Activated CD8-positive, alpha-beta memory T cell treated with anti-CD3 and anti-CD28 coated beads for 36 hours (primary cell): Measurements from ENCODE around the gene NFASC. TPM values are rescaled to one million over a fixed set of nuclear protein-coding genes. Genes with fewer than 3 reads are reported as not detected.

Source experiments
- CTCF ChIA-PET: fragments of 350-600 bp; sonication (Branson Sonifier 250); formaldehyde crosslinking; loops from one replicate; lab custom pipeline; 2021; ENCODE audit warnings: antibody characterized with exemption; lab: Charles Lee
- POLR2A ChIA-PET: fragments of 350-600 bp; sonication (Branson Sonifier 250); formaldehyde crosslinking; loops from one replicate; lab custom pipeline; 2021; ENCODE audit warnings: antibody characterized with exemption; lab: Charles Lee
- total RNA-seq, 2 experiments: library from RNA; stranded (reverse); gene quantifications; one replicate each; pipeline ENCODE4 v1.2.3, GENCODE V29; 2021

NFASC gene
- total RNA-seq, 2 experiments from 2014 or later = 0.08 to 0.13 TPM

DNA sequence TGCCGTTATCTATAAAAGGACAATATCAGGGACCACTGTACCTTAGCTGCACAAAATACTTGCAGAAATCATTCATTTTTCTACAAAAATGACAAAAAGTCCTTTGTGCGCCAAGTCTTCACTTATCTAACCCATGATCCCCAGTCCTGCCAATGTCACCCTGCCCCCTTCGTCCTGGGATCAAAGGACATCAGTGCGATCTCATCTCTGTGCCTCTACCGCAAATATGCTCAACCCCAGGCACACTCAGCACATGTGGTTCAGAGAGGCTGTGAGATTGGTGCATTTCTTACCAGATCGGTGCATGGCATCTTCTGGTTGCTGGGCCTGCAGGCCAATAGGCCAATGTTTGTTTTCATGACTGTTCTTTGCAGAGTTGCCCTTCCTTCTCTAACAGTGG is 72.8 kb downstream of the NFASC start:
- CTCF ChIA-PET = no interaction called here
- POLR2A ChIA-PET = no interaction called here

DNA sequence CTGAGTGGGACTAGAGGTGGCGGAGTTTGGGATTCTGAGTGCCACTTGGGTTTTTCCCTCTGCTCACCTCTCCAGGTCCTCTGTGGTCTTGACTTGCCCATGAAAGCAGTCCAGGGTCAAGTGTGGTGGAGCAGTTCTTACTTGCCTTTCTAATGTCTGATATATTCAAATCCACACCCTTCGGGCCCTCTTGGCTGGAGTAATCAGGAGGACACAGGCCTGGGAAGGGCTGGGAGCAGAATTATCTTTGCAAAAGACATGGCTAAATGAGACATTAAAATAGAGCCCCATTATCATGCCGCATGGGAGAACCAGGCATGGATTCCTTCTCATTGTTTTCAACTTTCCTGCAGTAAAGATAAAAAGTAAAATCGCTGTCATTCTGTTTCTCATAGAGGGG is 74.0 kb downstream of the NFASC start:
- CTCF ChIA-PET = no interaction called here
- POLR2A ChIA-PET = no interaction called here

DNA sequence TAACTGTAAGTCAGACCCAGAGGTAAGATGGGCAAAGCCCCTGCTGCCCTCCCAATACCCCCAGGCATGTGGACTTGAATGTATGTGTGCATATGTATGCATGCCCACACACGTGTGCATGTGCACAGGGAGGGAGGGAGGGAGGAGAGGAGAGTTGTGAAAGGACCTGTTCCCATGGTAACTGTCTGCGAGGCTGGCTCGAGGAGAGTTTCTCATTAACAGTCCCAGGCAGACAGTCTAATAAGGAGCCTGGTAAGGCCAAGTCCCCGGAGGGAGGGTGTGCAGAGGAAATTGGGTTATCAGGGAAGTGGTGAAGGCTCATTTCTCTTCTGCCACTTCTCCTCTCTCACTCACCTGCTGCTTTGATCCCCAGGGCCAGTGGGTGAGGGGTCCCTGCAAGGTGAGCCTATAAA is 74.9 kb downstream of the NFASC start:
- ChIA-PET CTCF (no interaction called here), POLR2A (no interaction called here)

DNA sequence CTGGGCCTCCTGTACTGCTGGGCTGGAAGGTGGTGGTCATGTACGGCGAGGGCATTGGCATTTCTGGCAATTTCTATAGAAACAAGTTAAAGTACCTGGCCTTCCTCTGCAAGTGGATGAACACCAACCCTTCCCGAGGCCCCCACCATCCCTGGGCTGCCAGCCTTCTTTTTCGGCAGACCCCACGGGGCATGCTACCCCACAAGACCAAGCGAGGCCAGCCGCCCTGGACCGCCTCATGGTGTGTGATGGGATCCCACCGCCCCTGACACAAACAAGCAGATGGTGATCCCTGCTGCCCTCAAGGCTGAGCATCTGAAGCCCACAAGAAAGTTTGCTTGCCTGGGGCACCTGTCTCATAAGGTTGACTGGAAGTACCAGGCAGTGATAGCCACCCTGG is 76.0 kb downstream of the NFASC start:
- ChIA-PET POLR2A (no interaction called here), CTCF (no interaction called here)

DNA sequence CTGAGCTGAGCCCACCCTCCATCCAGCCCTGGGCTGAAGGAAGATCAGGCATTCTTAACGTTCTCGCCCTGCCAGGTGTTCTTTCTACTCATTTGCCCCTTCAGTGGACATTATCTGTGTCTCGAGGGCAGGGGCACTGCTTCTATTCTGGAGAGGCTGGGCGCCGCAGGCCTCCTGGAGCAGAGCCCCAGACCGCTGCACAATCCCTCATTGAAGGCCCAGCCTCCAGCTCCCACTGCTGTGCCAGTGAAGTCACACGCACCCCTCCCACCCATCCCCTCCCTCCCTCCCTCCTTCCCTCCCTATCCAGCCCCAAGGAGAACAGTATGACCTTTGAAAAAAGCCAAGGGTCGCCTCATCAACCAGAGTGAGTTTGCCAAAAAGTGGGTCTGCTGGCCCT is 76.7 kb downstream of the NFASC start:
- ChIA-PET CTCF (no interaction called here), POLR2A (no interaction called here)

DNA sequence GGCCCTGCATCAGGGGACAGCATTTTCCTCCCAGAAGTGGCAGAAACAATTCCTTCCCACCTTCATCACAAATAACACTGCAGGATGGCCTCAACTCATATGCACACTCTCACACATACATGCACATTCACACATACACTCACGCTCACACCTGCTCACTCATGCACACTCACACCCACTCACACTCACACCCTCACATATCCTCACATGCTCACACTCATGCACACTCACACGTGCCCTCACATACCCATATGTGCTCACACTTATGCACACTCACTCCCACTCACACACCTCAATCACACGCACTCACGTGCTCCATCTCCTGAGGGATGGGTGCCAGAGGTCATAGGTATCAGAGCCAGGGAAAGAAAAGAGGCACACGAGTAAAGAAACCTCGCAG is 77.1 kb downstream of the NFASC start:
- POLR2A ChIA-PET = no interaction called here

DNA sequence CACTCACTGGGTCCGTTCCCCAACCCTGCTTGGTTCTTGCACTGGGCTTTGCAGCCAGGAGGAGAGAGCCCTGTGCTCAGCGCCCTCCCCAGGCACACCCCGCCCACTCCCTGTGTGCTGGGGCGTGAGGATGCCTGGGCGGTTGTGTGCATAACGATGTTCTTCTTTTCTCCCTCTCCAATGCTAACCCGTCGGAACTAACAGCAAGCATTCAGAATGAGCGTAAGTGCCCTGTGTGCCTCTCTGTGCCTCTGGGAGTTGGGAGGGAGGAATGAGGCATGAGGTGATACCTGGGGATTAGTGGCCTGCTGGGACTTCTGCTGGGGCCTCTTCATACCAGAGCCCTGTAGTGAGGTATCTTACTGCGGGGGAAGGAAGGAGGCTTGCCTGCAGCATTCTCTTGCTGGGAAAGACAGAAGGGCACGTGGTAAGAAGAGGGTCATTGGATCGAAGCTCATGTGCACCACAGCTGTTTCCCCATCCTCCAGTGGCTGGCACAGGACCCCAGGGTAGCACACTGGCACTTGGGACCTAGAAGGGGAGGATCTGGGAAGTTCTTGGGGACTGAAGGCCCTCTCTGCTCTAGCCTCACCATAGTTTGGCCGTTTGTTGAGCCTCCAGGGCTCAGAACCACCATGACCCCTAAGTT is 79.8 kb downstream of the NFASC start:
- ChIA-PET CTCF (interaction anchor here (1.2 kb wide), 1 partner anchor 143 kb away, joined by 4 read pairs; no protein-coding TSS in a partner anchor), POLR2A (no interaction called here)

More for the DNA sequence above, 77.1 kb downstream of the NFASC start:
- CTCF ChIA-PET = no interaction called here

DNA sequence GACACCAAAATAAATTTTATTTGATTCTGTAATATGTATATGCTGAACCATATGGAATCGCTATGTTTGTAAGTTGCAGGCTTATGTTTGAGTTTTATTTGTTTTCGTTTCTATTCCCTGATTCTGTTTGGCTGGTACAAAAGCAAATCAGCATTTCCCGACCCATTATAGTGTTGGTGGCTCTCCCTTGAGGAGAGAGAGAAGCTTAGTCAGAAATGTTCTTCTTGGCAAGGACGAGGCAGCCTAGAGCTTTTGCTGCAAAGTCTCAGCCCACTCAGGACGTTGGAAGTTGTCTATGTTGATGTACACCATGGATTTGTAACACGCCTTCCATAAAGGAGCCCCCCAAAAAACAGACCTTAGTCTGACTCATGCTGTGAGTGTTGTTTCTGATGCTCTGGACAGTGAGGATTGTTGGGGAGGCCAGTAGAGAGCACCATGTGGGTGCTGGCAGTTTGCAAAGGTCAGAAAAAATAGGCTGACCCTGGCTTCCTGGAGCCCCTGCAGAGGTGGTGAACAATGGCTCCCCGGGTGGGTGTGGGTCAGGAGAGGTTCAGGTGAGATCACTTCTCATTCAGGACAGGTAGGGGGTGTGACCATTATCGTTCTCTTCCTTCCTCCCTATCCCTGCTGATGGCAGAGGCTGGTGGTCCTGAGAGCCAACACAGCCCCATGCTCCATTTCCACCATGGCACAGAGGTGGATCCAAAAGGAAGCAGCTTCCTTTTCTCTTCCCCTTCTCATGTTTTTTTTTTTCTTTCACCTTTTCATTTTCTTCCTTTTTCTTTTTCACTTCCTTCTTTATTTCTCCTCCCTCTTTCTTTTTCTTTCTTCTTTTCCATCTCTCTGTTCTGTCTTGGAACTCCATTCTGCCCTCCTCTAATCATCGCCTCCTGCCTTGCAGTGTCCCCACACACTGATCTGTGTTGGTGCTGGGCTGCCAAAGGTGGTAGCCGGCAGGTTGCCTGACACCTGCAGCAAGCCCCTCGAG is 88.0 kb downstream of the NFASC start:
- ChIA-PET POLR2A (no interaction called here), CTCF (no interaction called here)

DNA sequence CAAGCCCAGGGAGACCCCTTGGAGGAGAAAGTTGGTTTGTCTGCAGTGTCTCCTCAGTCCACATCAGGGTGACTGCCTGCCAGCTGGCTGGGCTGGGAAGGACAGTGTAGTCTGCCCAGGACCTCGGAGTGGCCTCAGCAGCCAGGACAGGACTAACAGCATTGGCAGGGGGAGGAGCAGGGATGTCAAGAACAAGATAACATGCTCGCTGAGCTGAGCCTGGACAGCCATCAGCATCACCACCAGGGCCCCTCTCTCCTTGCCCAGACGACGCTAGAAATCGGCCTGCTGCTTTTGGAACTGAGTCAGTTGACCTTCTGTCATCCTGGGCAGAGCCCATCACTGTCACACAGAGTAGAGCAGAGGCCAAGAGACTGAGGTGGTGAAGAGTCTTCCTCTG is 88.7 kb downstream of the NFASC start:
- ChIA-PET POLR2A (no interaction called here), CTCF (no interaction called here)

DNA sequence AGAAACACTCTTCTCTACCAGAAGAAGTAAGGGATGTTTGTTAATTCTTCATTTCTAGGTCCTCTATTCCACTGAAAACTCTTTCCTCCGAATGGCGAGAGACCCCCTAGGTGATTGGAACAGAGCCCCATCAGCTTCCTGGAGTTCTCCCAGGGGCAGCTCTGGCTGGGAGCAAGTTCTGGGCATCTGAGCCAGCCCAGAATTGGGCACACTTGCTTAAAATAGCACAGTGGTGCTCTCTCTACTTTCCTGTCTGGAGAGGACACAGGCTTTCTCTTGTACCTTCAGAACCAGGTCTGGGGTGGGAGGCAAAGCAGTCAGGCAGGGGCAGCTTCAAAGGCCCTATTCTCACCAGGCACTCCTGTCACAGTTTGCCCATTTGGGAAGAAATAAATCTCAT is 89.2 kb downstream of the NFASC start:
- CTCF ChIA-PET = no interaction called here

DNA sequence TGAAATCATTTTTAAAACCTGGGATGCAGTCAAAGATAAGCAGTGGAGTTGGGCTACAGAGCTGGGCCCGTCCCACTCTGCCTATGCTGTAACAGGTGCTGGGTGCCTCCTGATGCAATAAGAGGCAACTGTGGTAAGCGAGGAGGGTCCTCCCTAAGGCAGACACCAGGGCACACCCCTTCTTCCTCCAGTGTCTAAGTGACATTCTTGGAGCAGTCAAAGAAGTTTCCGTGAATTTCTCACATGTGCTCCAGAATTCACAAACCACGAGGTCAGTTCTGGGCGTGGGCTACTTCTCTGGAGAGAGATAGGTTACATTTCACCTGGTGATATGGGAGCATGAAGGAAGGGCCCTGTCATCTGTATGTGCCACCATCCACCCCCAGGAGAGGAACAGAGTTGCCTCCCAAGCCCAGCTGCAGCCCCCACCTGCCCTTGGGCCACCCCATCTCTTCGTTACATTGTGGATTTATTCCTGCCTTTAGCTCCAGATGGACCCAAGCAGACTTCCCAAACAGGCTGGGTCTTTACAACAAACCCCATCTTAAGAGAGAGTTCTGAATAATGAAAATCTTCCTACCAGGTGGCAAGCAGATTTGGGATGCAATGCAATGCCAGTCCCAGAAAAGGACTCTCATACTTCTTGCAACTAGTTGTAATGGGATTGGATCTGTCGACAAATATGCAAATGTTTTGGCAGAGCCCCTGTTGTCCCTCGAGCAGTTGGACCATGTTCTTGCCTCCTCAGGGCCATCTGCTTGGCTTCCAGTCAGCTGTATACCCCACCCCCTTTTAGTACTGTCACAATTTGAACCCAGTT is 89.9 kb downstream of the NFASC start:
- ChIA-PET POLR2A (no interaction called here), CTCF (no interaction called here)

More for the DNA sequence above, 89.2 kb downstream of the NFASC start:
- POLR2A ChIA-PET = no interaction called here

DNA sequence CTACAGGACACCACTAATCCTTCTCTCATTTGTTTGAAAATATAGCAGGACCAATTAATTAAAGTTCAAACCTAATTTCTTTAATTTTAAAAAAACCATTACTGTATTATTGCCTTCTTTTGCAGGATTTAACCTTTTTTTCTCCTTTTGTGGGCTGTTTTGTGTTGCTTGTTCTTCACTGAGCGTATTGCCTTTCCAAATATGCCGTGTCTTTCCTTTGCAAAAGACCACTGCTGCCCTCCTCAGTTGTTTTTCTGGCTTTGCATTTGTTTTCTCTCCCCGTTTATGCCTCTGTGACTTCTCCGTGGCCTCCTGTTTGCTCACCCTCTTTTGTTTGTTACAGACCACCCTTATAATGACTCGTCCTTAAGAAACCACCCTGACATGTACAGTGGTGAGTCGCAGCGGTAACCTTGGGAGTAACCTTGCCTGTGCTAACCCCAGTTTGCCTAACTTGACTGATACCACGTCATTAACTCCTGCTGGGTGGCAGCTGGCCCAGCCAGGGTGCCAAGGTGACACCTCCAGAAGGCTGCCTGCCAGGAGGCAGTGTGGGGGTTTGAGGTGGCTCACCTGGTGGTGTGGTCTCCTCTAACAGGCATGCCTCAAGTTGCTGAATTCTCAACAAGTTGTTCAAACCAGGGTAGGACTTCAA is 91.2 kb downstream of the NFASC start:
- ChIA-PET CTCF (interaction anchor here (1.3 kb wide), 1 partner anchor 20 kb away, joined by 4 read pairs; no protein-coding TSS in a partner anchor), POLR2A (no interaction called here)

DNA sequence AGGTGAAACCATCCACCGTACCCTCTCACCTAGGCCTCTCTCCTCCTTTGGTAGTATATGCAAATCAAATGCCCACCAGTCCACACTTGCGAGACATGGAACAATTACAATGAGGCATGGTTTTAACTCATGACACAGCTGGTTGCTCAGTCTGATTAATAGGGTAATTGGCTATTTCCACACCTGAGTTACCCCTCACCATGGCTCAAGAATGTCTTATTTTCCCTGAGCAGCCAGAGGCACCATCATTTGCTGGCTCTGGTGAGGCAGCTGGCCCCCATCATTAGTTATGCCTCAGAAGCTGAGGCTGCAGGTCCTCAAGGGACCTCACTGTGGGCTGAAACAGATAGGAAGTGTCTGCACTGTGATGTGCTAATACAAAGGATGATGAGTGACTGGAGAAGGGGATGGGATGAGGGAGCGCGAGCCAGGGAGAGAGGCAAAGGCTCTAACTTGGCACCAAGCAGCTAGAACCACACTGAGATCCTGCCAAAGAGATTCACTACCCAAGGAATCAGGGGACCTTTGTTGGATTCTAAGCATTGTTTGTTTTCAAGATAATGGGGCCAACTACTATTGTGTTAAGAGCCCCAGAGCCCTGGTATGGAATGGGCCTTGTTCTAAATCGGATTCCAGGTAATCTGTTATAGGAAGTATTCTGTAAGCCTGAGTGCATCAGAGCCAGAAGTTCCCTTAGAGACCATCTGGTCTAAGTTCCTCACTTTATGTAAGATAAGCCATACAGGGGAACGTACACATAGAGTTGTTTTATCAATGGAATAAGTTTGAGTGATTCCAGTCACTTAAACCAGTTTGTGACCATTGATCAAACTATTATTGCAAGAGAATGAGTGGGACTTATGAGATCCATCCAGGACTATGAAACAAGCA is 92.3 kb downstream of the NFASC start:
- CTCF ChIA-PET = interaction anchor here (1.3 kb wide), 1 partner anchor 21 kb away, joined by 4 read pairs; no protein-coding TSS in a partner anchor

DNA sequence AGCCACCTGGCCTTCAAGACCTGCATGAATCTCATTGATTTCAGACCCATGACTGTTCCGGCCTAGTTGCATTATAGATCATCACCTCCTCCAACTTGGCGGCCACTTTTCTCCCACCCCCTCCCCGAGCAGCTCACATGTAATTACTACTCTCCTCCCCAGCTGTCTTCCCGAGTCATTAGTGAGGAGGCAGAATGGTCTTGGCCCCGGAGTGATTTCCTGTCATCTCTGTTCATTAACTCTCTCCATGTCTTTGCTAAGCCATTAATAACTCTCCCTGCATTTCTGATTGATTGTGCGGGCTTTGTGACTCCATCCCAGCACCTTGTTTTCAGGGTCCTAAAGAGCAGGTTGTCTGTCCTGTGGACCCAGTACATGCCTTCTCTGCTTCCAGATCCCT is 96.8 kb downstream of the NFASC start:
- ChIA-PET POLR2A (no interaction called here), CTCF (no interaction called here)

More for the DNA sequence above, 92.3 kb downstream of the NFASC start:
- POLR2A ChIA-PET = no interaction called here

DNA sequence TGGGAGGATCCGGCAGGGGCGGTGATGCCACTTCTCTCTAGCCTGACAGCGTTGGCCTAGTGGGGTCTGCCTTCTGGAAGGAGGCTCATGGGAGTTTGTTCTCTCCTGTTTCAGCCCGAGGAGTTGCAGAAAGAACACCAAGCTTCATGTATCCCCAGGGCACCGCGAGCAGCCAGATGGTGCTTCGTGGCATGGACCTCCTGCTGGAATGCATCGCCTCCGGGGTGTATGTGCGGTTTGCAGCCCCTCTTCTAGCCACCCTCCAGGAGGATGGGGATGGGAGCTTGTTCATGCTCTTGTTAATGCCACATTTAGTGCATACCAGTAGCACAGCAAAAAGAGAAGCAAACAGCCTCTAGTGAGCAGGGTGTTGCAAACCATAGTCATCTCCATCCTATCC is 97.5 kb downstream of the NFASC start:
- ChIA-PET POLR2A (no interaction called here), CTCF (no interaction called here)

DNA sequence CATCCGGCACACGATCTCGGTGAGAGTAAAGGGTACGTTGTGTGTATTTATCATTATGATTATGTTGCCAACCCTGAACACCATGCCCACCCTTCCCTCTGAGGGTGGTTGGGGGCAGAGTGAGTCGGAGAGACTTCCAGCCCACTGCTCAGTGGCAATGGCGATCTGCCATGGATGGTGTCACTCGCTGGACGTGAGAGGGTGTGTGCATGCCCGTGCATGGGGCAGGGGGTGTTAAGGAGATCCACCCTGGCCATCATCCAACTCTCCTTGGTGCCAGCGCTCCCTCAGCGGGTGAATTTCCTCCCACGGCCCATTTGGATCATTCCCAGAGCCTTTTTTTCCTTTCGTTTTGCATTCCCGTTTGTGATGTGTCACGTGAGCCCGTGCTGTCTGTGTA is 98.3 kb downstream of the NFASC start:
- ChIA-PET POLR2A (no interaction called here), CTCF (no interaction called here)

DNA sequence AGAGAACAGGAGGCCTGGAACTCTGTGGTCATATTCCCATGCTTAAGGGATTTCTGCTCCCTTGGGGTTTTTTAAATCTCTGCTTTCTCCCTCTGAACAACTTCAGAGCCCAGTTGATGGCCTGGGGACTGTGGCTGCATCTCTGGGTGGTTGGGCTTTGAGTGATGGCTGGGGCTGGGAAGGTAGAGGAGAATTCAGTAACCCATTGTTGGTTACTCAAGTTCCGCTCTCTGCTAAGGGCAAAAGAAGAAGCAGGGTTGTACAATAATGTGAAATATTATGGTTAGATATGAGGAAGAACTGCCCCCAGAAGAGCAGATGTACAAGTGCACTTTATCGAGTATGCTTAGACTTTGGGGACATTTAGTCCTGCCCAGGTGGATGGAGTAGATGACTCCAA is 100.3 kb downstream of the NFASC start:
- CTCF ChIA-PET = no interaction called here
- POLR2A ChIA-PET = no interaction called here
